Measurements from ENCODE around the gene OPRL1. TPM values are rescaled to one million over a fixed set of nuclear protein-coding genes. Genes with fewer than 3 reads are reported as not detected.
A peak's percentile ranks its signal among the peaks of the same experiment; 100 is the strongest.

OPRL1 gene
- total and polyA plus RNA-seq, 2 donors (not counting 1 experiment from before 2014, with no cell fraction given) = 3.5 to 6.2 TPM

DNA sequence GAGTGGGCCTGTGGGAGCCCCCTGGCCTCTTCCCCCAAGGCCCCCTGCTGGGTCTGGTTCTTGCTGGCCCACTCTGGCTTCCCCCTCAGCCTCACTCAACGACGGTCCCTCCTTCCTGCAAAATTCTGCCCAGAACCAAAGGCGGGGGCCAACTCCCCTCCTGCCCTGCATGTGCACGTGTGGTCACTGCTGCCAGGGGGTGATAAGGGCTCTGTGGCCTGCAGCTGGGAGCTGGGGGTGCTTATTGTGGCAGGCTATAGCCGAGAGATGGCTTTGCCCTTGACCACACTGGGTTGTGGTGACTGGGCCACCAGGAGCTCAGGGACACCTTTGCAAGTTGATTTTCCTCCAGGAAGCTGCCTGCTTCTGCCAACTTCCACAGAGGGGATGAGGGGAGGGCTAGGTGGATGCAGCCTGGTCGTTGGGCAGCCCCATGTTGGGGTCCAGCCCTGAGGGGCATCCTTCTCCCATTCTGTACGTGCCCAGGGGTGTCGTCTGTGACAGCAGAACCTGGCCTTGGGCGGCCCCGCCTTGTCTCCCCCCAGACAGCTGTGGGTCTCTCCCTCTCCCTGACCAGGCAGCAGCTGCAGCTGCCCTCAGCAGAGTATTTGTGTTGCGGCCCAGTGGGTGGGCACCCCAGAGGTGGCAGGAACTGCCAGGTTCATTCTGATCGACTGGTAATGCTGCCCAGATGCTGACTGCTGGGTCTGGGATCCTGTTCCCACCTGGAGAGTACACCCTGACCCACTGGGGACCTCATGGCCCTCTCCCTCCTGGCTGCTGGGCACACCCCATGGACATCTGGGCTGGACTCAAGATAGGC lies 11.3 kb upstream of the OPRL1 start:
- no peak overlapping the region for H3K4me3 Mint-ChIP-seq

More for the DNA sequence above, 11.3 kb upstream of the OPRL1 start:
- H4K20me1 ChIP-seq (ENCODE audit: control insufficient read depth, insufficient read depth, low read length, poor library complexity, severe bottlenecking) = peaks cover 44% of the 10 kb centered on the region
- TF ChIP-seq, protein P1, sequence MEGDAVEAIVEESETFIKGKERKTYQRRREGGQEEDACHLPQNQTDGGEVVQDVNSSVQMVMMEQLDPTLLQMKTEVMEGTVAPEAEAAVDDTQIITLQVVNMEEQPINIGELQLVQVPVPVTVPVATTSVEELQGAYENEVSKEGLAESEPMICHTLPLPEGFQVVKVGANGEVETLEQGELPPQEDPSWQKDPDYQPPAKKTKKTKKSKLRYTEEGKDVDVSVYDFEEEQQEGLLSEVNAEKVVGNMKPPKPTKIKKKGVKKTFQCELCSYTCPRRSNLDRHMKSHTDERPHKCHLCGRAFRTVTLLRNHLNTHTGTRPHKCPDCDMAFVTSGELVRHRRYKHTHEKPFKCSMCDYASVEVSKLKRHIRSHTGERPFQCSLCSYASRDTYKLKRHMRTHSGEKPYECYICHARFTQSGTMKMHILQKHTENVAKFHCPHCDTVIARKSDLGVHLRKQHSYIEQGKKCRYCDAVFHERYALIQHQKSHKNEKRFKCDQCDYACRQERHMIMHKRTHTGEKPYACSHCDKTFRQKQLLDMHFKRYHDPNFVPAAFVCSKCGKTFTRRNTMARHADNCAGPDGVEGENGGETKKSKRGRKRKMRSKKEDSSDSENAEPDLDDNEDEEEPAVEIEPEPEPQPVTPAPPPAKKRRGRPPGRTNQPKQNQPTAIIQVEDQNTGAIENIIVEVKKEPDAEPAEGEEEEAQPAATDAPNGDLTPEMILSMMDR (IDR thresholded peaks at IDR 0.05) = no peak
- no peak for TF ChIP-seq EZH2 (IDR thresholded peaks at IDR 0.05; ENCODE audit: borderline replicate concordance, insufficient read depth, low read depth, low read length, poor library complexity, severe bottlenecking)
- H3K9ac ChIP-seq (ENCODE audit: low read length) = no peak overlapping the region
- Mint-ChIP-seq H3K27ac (peak overlapping the region; percentile 53), H3K9me3 (ENCODE audit: insufficient read depth) (no peaks in the 10 kb centered on the region), H3K4me1 (peaks cover 68% of the 10 kb centered on the region), H3K27me3 (no peaks in the 10 kb centered on the region)
- no peak overlapping the region for H3K4me2 ChIP-seq (replicated peaks; ENCODE audit: low read depth, low read length, poor library complexity, severe bottlenecking)
- H3K4me3 ChIP-seq (ENCODE audit: control extremely low read depth in 1 of 5, extremely low read depth in 1 of 5, insufficient read depth in 1 of 5, low read depth in 2 of 5, low read length in 4 of 5) = no peak overlapping the region
- 64% methylated on average over 8 of the region's 12 CpGs for WGBS (ENCODE audit: insufficient coverage)
- ChIA-PET CTCF (interaction anchor here (1.1 to 2.3 kb wide), 7 partner anchors 9 to 52 kb away, joined by 3 to 10 read pairs (median 8); partner anchors contain the start of genes LKAAEAR1 and RGS19), POLR2A (interaction anchor here (2.5 kb wide), 1 partner anchor 10 kb away, joined by 19 read pairs; the partner anchor contains the start of genes OPRL1 and RGS19)
- no peak overlapping the region for H2AFZ ChIP-seq (ENCODE audit: insufficient read depth, low read depth, low read length, poor library complexity, severe bottlenecking)
- no peaks in the 10 kb centered on the region for H3K27me3 ChIP-seq (replicated peaks in 1 of 4; ENCODE audit: control extremely low read depth in 1 of 4, control insufficient read depth in 3 of 4, insufficient read depth in 4 of 4, low read length in 3 of 4)
- intact Hi-C loops (cut with micrococcal nuclease) = no loop called here
- peaks cover 55 to 87% of the 10 kb centered on the region in 2 donors for H3K4me1 ChIP-seq (ENCODE audit: control insufficient read depth in 2 of 2, insufficient read depth in 2 of 2, low read length in 2 of 2)
- ATAC-seq (ENCODE audit: low read depth) (no peak), DNase-seq (no peak)
- no peak overlapping the region for H3K27ac ChIP-seq (ENCODE audit: low read length in 2 of 2)
- peaks cover 25% of the 10 kb centered on the region for H3K79me2 ChIP-seq (ENCODE audit: control insufficient read depth, insufficient read depth, low read length)
- H3K36me3 ChIP-seq (replicated peaks in 1 of 2; ENCODE audit: control extremely low read depth in 1 of 2, control insufficient read depth in 1 of 2, extremely low read depth in 1 of 2, insufficient read depth in 2 of 2, low read length in 1 of 2) = peaks cover 0 to 20% of the 10 kb centered on the region in 2 experiments
- no peaks in the 10 kb centered on the region for H3K9me3 ChIP-seq (ENCODE audit: control extremely low read depth in 1 of 3, control insufficient read depth in 2 of 3, insufficient read depth in 1 of 3, low read length in 2 of 3)

All from B cell (primary cell).